Natural killer cell (primary cell): ENCODE results near the gene TBCE. TPM values are rescaled to one million over a fixed set of nuclear protein-coding genes. Genes with fewer than 3 reads are reported as not detected.

Source experiments
- ATAC-seq, 3 donors: fragments of 150-1000 bp in 2 of 3; fragments of 200-7000 bp in 1 of 3; cut with Tn5 transposase; 1 replicate in 1 of 3; 2 replicates in 2 of 3; pipeline ENCODE4 v1.10.0; 2021; ENCODE audit warnings: mild to moderate bottlenecking in 2 of 3, moderate library complexity in 2 of 3
- DNase-seq, 2 donors: peaks; one replicate each; pipeline versions ENCODE4 v3.0.0 to v3.0.0-alpha.2; 2013 to 2021; ENCODE audit warnings: mixed read lengths in 1 of 2
- H3K27ac ChIP-seq: one replicate; pipeline ENCODE4 v1.5.1; 2013; ENCODE audit warnings: mild to moderate bottlenecking, low read length
- H3K27me3 ChIP-seq: one replicate; pipeline ENCODE4 v1.6.1; 2013; ENCODE audit warnings: low read length; ENCODE audit not compliant: control insufficient read depth, insufficient read depth
- H3K36me3 ChIP-seq: one replicate; pipeline ENCODE4 v1.6.1; 2013; ENCODE audit warnings: low read length; ENCODE audit not compliant: control insufficient read depth, insufficient read depth
- H3K4me1 ChIP-seq: one replicate; pipeline ENCODE4 v1.6.1; 2013; ENCODE audit warnings: low read length; ENCODE audit not compliant: control insufficient read depth, insufficient read depth
- H3K4me3 ChIP-seq: one replicate; pipeline ENCODE4 v1.5.1; 2013; ENCODE audit warnings: low read length
- H3K9me3 ChIP-seq: one replicate; pipeline ENCODE4 v1.6.1; 2013; ENCODE audit warnings: low read length; ENCODE audit not compliant: control insufficient read depth, insufficient read depth
- H3K27ac Mint-ChIP-seq, 2 donors: one replicate each; pipeline ENCODE4 v1.8.0; 2022; ENCODE audit warnings: mild to moderate bottlenecking in 2 of 2, mixed read lengths in 2 of 2, moderate library complexity in 1 of 2
- H3K27me3 Mint-ChIP-seq, 2 donors: one replicate each; pipeline ENCODE4 v1.8.0; 2022; ENCODE audit warnings: low read depth in 2 of 2, mixed read lengths in 2 of 2
- H3K36me3 Mint-ChIP-seq: one replicate; pipeline ENCODE4 v1.8.0; 2022; ENCODE audit warnings: mixed read lengths
- H3K4me1 Mint-ChIP-seq, 2 donors: one replicate each; pipeline ENCODE4 v1.8.0; 2022; ENCODE audit warnings: mixed read lengths in 2 of 2
- H3K4me3 Mint-ChIP-seq: one replicate; pipeline ENCODE4 v1.8.0; 2022; ENCODE audit warnings: mild to moderate bottlenecking, moderate library complexity, mixed read lengths
- H3K9me3 Mint-ChIP-seq, 2 donors: one replicate each; pipeline ENCODE4 v1.8.0; 2022; ENCODE audit warnings: mixed read lengths in 2 of 2
- CTCF ChIP-seq: fragments of 200-600 bp; IDR thresholded peaks from one replicate; pipeline ENCODE4 v1.8.0; 2022; ENCODE audit warnings: antibody characterized with exemption
- whole genome bisulfite sequencing: methylation state at CpG from one replicate; pipeline ENCODE4 v1.1.7; 2013; ENCODE audit warnings: missing lambda C conversion rate; ENCODE audit not compliant: insufficient coverage; 5-methylcytosine and 5-hydroxymethylcytosine counted together
- intact Hi-C: fragments of 100-400 bp; cut with micrococcal nuclease; formaldehyde crosslinking; loops from one replicate; pipeline ENCODE4 v1.14.2; 2022
- total RNA-seq, 4 donors: library from RNA; stranded (reverse); fragments of 120-200 nt in 1 of 4; gene quantifications; one replicate each; pipeline versions ENCODE4 v1.2.3 to v1.2.4, GENCODE V29; 2013 to 2022

Gene TBCE
- total RNA-seq, 3 donors from 2014 or later (not counting 1 experiment from before 2014, with no cell fraction given) = 24.1 to 25.2 (median 25.0) TPM

GRCh38 chr1:235411489-235412486 lies 44.6 kb downstream of the TBCE start:
- Histone ChIP-seq H3K27me3 (no peaks in the 10 kb centered on the region), H3K4me3 (no peak overlapping the region), H3K9me3 (no peaks in the 10 kb centered on the region), H3K4me1 (no peaks in the 10 kb centered on the region), H3K36me3 (peaks cover 4% of the 10 kb centered on the region), H3K27ac (no peak overlapping the region)
- Mint-ChIP-seq H3K27ac (peak overlapping the region; percentile 24 to 53), H3K36me3 (no peaks in the 10 kb centered on the region), H3K9me3 (no peaks in the 10 kb centered on the region), H3K4me1 (peaks cover 6 to 9% of the 10 kb centered on the region in 2 donors), H3K4me3 (no peak overlapping the region), H3K27me3 (no peaks in the 10 kb centered on the region)
- WGBS = 80% methylated on average over 5 of the region's 5 CpGs
- DNase-seq (no peak), ATAC-seq (peak in 1 of 3 donors; percentile 29)
- intact Hi-C loops = no loop called here
- TF ChIP-seq CTCF = no peak

GRCh38 chr1:235415008-235415904 lies 48.0 kb downstream of the TBCE start:
- H3K36me3 ChIP-seq = peaks cover 4% of the 10 kb centered on the region
- no peaks in the 10 kb centered on the region for H3K36me3 Mint-ChIP-seq
- H3K4me3 Mint-ChIP-seq = no peak overlapping the region
- peak; percentile 89 for TF ChIP-seq CTCF
- H3K4me3 ChIP-seq = no peak overlapping the region
- ATAC-seq = peak; percentile 75 to 92 (median 83)
- H3K27ac ChIP-seq = no peak overlapping the region
- peak; percentile 29 to 79 for DNase-seq
- H3K27ac Mint-ChIP-seq = no peak overlapping the region
- no peaks in the 10 kb centered on the region for H3K9me3 ChIP-seq
- H3K27me3 Mint-ChIP-seq = no peaks in the 10 kb centered on the region
- intact Hi-C loops = loop anchor here (1.0 to 5.0 kb wide), 2 partner anchors 88 to 162 kb away; partner anchors contain the start of genes ARID4B and GGPS1
- no peaks in the 10 kb centered on the region for H3K9me3 Mint-ChIP-seq
- peaks cover 6 to 9% of the 10 kb centered on the region in 2 donors for H3K4me1 Mint-ChIP-seq
- no peaks in the 10 kb centered on the region for H3K27me3 ChIP-seq
- H3K4me1 ChIP-seq = no peaks in the 10 kb centered on the region
- 78% methylated on average over 6 of the region's 7 CpGs for WGBS

GRCh38 chr1:235416662-235417049 lies 49.4 kb downstream of the TBCE start:
- Mint-ChIP-seq H3K9me3 (no peaks in the 10 kb centered on the region), H3K4me3 (no peak overlapping the region), H3K27me3 (no peaks in the 10 kb centered on the region), H3K4me1 (peaks cover 0 to 3% of the 10 kb centered on the region in 2 donors), H3K36me3 (no peaks in the 10 kb centered on the region), H3K27ac (no peak overlapping the region)
- Histone ChIP-seq H3K27ac (no peak overlapping the region), H3K4me3 (no peak overlapping the region), H3K36me3 (peaks cover 4% of the 10 kb centered on the region), H3K27me3 (no peaks in the 10 kb centered on the region), H3K4me1 (no peaks in the 10 kb centered on the region), H3K9me3 (no peaks in the 10 kb centered on the region)
- WGBS = 100% methylated on average over 1 of the region's 1 CpG
- TF ChIP-seq CTCF = no peak
- intact Hi-C loops = loop anchor here (1.0 to 5.0 kb wide), 4 partner anchors 89 to 323 kb away; partner anchors contain the start of genes ARID4B, GGPS1 and RBM34
- ATAC-seq (no peak), DNase-seq (no peak)
